LNCAP (cell line): ENCODE data around the gene SH3RF1.

Experiments
- CTCF ChIP-seq: fragments of 450-650 bp; IDR thresholded peaks from 2 replicates; pipeline ENCODE4 v1.5.1; 2017; ENCODE audit warnings: mild to moderate bottlenecking

Gene SH3RF1

GRCh38 chr4:169252339-169253112 lies 18.2 kb downstream of the SH3RF1 start:
- no peak for TF ChIP-seq CTCF

GRCh38 chr4:169251291-169252235 lies 19.2 kb downstream of the SH3RF1 start:
- no peak for TF ChIP-seq CTCF

GRCh38 chr4:169250796-169251195 lies 20.0 kb downstream of the SH3RF1 start:
- TF ChIP-seq CTCF, result no peak

- no peak for TF ChIP-seq CTCF
These were observed 20.8 kb downstream of the SH3RF1 start for GRCh38 chr4:169249999-169250398.

- TF ChIP-seq CTCF, result no peak
These were observed 21.4 kb downstream of the SH3RF1 start for GRCh38 chr4:169249214-169249973.

GRCh38 chr4:169248645-169249044 lies 22.1 kb downstream of the SH3RF1 start:
- no peak for TF ChIP-seq CTCF

GRCh38 chr4:169246957-169247396 lies 23.8 kb downstream of the SH3RF1 start:
- no peak for TF ChIP-seq CTCF
